Astrocyte (in vitro differentiated cells and primary cell): ENCODE measurements around the gene TIAL1.

Experiments used
- CTCF ChIP-seq: IDR thresholded peaks from 2 replicates; pipeline ENCODE4 v1.5.1; 2011; ENCODE audit warnings: low read depth, mild to moderate bottlenecking, inconsistent platforms, low read length, moderate library complexity; ENCODE audit not compliant: insufficient read depth
- EZH2 ChIP-seq: IDR thresholded peaks from 2 replicates; pipeline ENCODE4 v1.6.1; 2012; ENCODE audit warnings: mild to moderate bottlenecking, low read length, inconsistent platforms; ENCODE audit not compliant: insufficient read depth

- no peak for TF ChIP-seq CTCF
- TF ChIP-seq EZH2, result no peak
Observed at GRCh38 chr10:119620241-119621077, 23.7 kb upstream of the TIAL1 start.
